Measurements from ENCODE around the gene TMED10. TPM values are rescaled to one million over a fixed set of nuclear protein-coding genes. Genes with fewer than 3 reads are reported as not detected.

The TMED10 gene
- total RNA-seq, 1 donor from 2014 or later, result 186 TPM

DNA sequence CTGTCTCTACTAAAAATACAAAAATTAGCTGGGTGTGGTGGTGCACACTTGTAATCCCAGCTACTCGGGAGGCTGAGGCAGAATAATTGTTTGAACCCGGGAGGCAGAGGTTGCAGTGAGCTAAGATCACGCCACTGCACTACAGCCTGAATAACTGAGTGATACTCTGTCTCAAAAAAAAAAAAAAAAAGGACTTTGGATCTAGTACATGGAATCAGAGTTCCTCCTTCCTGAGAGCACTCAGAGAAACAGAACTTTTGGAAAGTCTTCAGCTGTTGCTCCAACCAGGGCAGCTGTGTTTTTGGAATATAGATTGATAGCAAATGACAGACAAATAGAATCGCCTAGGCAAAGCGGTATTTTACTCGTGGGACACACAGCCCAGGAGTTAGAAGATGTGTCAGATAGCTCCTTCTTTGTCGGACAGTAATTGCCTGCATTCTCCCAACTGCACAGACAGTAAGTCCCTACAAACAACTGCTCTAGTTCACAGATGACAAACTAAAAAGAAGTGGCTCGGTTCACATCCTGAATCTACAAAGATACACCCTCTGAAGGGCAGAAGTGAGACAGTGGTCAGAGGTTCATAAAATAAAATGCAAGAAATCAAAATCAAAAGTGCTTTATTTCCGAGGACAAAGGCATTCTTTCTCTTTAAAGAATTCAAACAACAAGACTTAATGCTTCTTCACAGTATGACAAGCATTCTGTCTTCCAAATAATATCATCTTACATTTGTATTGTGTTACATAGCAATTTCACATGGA, 32.5 kb downstream of the TMED10 start:
- peaks cover 32% of the 10 kb centered on the region for H3K4me1 Mint-ChIP-seq
- TF ChIP-seq, protein P1, sequence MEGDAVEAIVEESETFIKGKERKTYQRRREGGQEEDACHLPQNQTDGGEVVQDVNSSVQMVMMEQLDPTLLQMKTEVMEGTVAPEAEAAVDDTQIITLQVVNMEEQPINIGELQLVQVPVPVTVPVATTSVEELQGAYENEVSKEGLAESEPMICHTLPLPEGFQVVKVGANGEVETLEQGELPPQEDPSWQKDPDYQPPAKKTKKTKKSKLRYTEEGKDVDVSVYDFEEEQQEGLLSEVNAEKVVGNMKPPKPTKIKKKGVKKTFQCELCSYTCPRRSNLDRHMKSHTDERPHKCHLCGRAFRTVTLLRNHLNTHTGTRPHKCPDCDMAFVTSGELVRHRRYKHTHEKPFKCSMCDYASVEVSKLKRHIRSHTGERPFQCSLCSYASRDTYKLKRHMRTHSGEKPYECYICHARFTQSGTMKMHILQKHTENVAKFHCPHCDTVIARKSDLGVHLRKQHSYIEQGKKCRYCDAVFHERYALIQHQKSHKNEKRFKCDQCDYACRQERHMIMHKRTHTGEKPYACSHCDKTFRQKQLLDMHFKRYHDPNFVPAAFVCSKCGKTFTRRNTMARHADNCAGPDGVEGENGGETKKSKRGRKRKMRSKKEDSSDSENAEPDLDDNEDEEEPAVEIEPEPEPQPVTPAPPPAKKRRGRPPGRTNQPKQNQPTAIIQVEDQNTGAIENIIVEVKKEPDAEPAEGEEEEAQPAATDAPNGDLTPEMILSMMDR (conservative IDR thresholded peaks at IDR 0.05), result no peak
- no peak overlapping the region for H3K27ac Mint-ChIP-seq (ENCODE audit: unreplicated experiment)
- no peak overlapping the region for H3K4me3 Mint-ChIP-seq
- no peaks in the 10 kb centered on the region for H3K27me3 Mint-ChIP-seq (ENCODE audit: low read depth)
- DNase-seq (ENCODE audit: low read depth, low spot score), result no peak
- H3K9me3 Mint-ChIP-seq, result no peaks in the 10 kb centered on the region
- H3K36me3 Mint-ChIP-seq (ENCODE audit: low read depth), result peaks cover 6% of the 10 kb centered on the region

DNA sequence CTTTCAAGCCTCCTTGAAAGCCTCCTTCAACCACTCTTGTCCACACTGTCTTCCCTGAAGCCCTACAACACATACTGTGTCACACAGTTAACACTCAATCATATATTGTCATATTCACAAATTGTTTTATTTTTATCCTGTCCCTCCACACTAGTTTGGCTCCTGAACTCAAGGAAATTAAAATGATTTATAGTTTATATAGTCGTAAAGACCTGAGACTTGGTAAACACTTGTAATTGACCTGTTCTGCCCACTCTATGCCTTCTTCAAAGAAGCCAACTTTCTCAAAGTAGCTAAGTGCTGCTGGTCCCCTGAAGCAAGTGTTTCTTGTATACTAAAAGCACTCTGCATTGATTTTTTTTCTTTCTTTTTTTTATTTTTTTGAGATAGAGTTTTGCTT, 33.9 kb downstream of the TMED10 start:
- H3K27me3 Mint-ChIP-seq (ENCODE audit: low read depth), result no peaks in the 10 kb centered on the region
- H3K4me1 Mint-ChIP-seq, result peaks cover 20% of the 10 kb centered on the region
- peaks cover 6% of the 10 kb centered on the region for H3K36me3 Mint-ChIP-seq (ENCODE audit: low read depth)
- TF ChIP-seq, protein P1 (conservative IDR thresholded peaks at IDR 0.05), result no peak
- H3K4me3 Mint-ChIP-seq, result no peak overlapping the region
- peak overlapping the region; percentile 22 for H3K27ac Mint-ChIP-seq (ENCODE audit: unreplicated experiment)
- no peak for DNase-seq (ENCODE audit: low read depth, low spot score)
- H3K9me3 Mint-ChIP-seq, result no peaks in the 10 kb centered on the region

DNA sequence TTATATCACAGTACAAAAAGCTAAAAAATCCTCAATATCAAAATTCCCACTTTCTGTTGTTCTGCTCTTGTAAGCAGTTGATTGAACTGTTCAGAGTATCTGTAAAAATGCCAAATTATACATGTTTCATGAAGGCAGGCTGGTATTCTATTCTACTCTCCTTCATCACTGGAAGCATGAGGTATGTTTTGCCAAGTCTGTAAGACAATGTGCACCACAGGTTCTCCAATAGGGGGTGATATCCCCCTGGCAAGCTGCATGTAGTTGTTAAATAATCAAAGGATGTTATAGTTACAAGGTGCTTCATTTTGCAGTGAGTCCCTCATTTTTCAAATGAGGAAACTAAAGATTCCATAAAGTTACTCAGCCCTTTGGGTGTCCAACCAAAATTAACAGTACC, 34.4 kb downstream of the TMED10 start:
- no peaks in the 10 kb centered on the region for H3K9me3 Mint-ChIP-seq
- no peak overlapping the region for H3K4me3 Mint-ChIP-seq
- H3K36me3 Mint-ChIP-seq (ENCODE audit: low read depth), result peaks cover 6% of the 10 kb centered on the region
- no peak overlapping the region for H3K27ac Mint-ChIP-seq (ENCODE audit: unreplicated experiment)
- no peak for DNase-seq (ENCODE audit: low read depth, low spot score)
- peaks cover 16% of the 10 kb centered on the region for H3K4me1 Mint-ChIP-seq
- H3K27me3 Mint-ChIP-seq (ENCODE audit: low read depth), result no peaks in the 10 kb centered on the region
- TF ChIP-seq, protein P1 (conservative IDR thresholded peaks at IDR 0.05), result peak; percentile 57

DNA sequence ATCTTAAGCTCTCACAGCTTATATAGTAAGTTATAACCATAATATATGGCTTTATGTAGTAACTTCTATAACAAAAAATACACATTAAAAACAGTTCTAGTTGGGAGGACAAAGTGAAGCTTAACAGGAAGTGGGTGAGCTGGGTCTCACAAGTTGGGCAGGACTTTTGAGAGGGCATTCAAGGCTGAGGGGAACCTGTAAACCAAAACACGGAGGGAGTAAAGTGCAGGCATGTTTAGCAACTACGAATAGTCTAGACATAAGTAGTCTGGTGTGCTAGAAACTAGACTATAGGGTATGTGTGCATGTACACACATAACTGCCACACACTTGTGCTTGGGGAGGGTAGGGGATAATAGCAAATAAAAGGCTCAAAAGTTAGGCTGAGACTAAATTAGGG, 35.4 kb downstream of the TMED10 start:
- H3K9me3 Mint-ChIP-seq, result no peaks in the 10 kb centered on the region

DNA sequence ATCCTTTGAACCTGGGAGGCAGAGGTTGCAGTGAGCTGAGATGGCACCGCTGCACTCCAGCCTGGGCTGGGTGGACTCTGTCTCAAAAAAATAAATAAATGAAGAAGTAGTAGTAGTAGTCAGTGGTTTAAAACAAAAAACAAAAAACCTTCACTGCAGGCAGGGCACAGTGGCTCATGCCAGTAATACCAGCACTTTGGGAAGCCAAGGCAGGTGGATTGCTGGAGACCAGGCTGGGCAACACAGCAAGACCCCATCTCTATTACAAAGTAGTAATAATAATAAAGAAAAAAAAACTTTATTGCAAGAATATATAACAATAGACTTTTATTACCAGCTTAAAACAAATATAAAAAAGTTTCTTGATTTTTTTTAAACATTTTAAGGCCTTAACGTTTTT, 35.8 kb downstream of the TMED10 start:
- Mint-ChIP-seq H3K27ac (ENCODE audit: unreplicated experiment) (no peak overlapping the region), H3K36me3 (ENCODE audit: low read depth) (peaks cover 6% of the 10 kb centered on the region), H3K4me1 (peaks cover 5% of the 10 kb centered on the region), H3K4me3 (no peak overlapping the region), H3K9me3 (no peaks in the 10 kb centered on the region), H3K27me3 (ENCODE audit: low read depth) (no peaks in the 10 kb centered on the region)
- no peak for DNase-seq (ENCODE audit: low read depth, low spot score)
- TF ChIP-seq, protein P1 (conservative IDR thresholded peaks at IDR 0.05), result no peak

More for the DNA sequence above, 35.4 kb downstream of the TMED10 start:
- H3K27ac Mint-ChIP-seq (ENCODE audit: unreplicated experiment), result no peak overlapping the region
- H3K36me3 Mint-ChIP-seq (ENCODE audit: low read depth), result peaks cover 5% of the 10 kb centered on the region
- peaks cover 7% of the 10 kb centered on the region for H3K4me1 Mint-ChIP-seq
- no peak overlapping the region for H3K4me3 Mint-ChIP-seq
- DNase-seq (ENCODE audit: low read depth, low spot score), result no peak
- TF ChIP-seq, protein P1 (conservative IDR thresholded peaks at IDR 0.05), result no peak
- H3K27me3 Mint-ChIP-seq (ENCODE audit: low read depth), result no peaks in the 10 kb centered on the region

Measured in neural crest cell (in vitro differentiated cells).